Activated naive CD8-positive, alpha-beta T cell treated with anti-CD3 and anti-CD28 coated beads, Interleukin-2, amount 10 ng/mL, durations not matched to agents 7 days and 5 days (primary cell): ENCODE data around the gene RHBDD2. TPM values are rescaled to one million over a fixed set of nuclear protein-coding genes. Genes with fewer than 3 reads are reported as not detected.
"Not testable (repeated sequence)": the region's sequence is repeated elsewhere in the genome, so short reads cannot be mapped to it uniquely, and the experiment has no call there.

Experiments
- ATAC-seq: fragments of 150-1000 bp; cut with Tn5 transposase; one replicate; pipeline ENCODE4 v1.10.0; 2021; ENCODE audit warnings: low read depth, moderate library complexity
- POLR2A ChIA-PET: fragments of 350-600 bp; sonication (Branson Sonifier 250); formaldehyde crosslinking; loops from one replicate; lab custom pipeline; 2021; ENCODE audit warnings: antibody characterized with exemption; lab: Charles Lee
- DNase-seq: peaks from one replicate; pipeline ENCODE4 v3.0.0; 2021
- H3K27ac Mint-ChIP-seq: one replicate; pipeline ENCODE4 v1.8.0; 2022; ENCODE audit warnings: mild to moderate bottlenecking, mixed read lengths
- H3K27me3 Mint-ChIP-seq: one replicate; pipeline ENCODE4 v1.8.0; 2022; ENCODE audit warnings: mild to moderate bottlenecking, moderate library complexity, mixed read lengths
- H3K36me3 Mint-ChIP-seq: one replicate; pipeline ENCODE4 v1.8.0; 2021; ENCODE audit warnings: mild to moderate bottlenecking, mixed read lengths
- H3K4me1 Mint-ChIP-seq: one replicate; pipeline ENCODE4 v1.8.0; 2021; ENCODE audit warnings: mixed read lengths
- H3K4me3 Mint-ChIP-seq: one replicate; pipeline ENCODE4 v1.8.0; 2022; ENCODE audit warnings: mild to moderate bottlenecking, moderate library complexity, mixed read lengths
- H3K9me3 Mint-ChIP-seq: one replicate; pipeline ENCODE4 v1.8.0; 2021; ENCODE audit warnings: mixed read lengths
- total RNA-seq, 2 experiments: library from RNA; stranded (reverse); gene quantifications; one replicate each; pipeline ENCODE4 v1.2.3, GENCODE V29; 2021

Gene RHBDD2
- total RNA-seq, 2 experiments from 2014 or later, result 32.2 to 33.1 TPM

DNA sequence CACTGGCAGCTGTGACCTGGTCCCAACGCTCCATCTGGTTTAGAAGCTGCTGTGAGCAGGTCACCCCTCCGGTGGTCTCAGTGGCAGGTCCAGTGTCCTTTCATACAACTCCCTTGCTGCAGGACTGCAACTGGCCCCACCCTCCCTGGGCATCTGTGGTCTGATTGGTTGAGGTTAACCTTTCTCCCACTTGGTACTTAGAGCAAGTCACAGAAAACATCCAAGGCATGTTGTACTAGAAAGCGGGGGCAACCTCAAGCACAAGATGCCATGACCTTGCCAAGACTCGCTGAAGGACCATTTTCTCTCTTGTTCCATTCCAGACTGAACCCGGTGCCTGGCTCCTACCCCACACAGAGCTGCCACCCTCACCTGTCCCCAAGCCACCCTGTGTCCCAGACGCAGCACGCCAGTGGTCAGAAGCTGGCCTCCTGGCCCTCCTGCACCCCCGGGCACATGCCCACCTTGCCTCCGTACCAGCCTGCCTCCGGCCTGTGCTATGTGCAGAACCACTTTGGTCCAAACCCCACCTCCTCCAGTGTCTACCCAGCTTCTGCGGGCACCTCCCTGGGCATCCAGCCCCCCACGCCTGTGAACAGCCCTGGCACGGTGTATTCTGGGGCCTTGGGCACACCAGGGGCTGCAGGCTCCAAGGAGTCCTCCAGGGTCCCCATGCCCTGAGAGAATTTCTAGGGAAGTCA is 9.0 kb downstream of the RHBDD2 start:
- no peak for ATAC-seq
- no peak for DNase-seq
- no peaks in the 10 kb centered on the region for H3K9me3 Mint-ChIP-seq
- no peak overlapping the region for H3K4me3 Mint-ChIP-seq
- peaks cover 7% of the 10 kb centered on the region for H3K4me1 Mint-ChIP-seq
- H3K27ac Mint-ChIP-seq, result no peak overlapping the region
- POLR2A ChIA-PET, result no interaction called here
- H3K27me3 Mint-ChIP-seq, result no peaks in the 10 kb centered on the region
- H3K36me3 Mint-ChIP-seq, result peaks cover 9% of the 10 kb centered on the region

DNA sequence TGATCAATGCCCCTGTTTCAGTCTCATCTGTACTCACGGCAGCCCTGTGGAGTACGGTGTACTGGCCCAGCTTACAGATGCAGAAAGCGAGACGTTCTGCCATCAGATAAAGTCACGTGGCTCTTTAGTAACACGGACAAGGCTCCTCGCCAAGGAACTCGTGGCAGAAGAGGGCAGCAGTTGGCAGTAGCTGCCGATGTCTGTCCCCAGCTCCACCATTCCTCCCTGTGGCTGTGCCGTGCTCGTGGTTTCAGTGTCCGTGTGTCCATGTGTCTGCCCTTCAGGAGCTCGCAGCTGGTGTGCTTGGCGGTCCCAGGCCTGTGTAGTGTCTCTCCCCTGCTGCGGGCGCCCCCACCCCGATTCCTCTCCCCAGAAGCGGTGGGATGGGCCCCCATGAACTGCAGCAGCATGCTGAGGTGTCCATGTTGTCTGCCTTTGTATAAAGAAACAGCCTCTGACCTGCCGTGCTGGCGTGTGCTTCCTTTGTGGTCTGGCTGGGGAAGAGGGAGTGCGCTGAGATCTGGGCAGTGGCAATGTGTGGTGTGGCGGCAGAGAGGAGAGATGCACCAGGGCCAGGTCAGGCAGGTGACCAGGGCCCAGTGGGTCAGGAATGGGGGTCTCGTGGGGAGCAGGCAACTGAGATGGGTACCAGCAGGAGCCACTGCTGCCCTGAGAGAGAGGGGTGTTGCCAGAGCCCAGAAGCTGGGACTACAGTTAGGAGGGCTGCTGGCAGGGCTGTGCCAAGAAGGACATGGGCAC is 9.8 kb downstream of the RHBDD2 start:
- Mint-ChIP-seq H3K4me3 (no peak overlapping the region), H3K4me1 (peaks cover 4% of the 10 kb centered on the region), H3K36me3 (peaks cover 6% of the 10 kb centered on the region), H3K27me3 (no peaks in the 10 kb centered on the region), H3K9me3 (no peaks in the 10 kb centered on the region), H3K27ac (peak overlapping the region; percentile 26)
- POLR2A ChIA-PET, result no interaction called here
- DNase-seq (no peak), ATAC-seq (no peak)

DNA sequence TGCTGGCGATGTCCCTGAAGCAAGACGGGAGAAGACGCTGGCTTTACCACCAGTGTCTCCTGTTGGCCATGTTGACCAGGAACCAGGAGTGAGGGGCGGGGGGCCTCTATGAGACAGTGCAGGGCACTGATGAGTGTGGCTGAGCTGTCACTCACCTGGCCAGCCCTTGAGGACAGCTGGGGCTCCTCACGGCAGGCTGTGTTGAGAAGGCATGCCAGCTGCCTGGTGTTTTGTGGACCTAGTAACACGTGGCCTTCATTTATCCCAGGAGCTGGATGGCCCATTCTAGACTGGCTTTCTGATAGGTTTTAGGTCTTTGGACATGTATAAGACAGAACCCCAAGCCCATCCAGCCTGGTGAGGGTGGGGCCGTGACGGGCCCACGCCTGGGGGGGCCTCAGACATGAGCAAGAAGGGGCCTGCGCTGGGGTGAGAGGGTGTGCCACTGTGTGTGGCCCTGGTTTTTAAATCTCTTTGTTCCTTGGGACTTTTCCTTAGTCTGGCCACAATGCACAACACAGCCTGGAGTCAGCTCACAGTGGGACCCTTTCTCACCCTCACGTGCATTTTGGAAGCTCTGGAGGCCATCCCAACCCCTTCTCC is 10.5 kb downstream of the RHBDD2 start:
- DNase-seq, result no peak
- H3K4me1 Mint-ChIP-seq, result peaks cover 4% of the 10 kb centered on the region
- no peak for ATAC-seq
- H3K36me3 Mint-ChIP-seq, result peaks cover 5% of the 10 kb centered on the region
- no peaks in the 10 kb centered on the region for H3K27me3 Mint-ChIP-seq
- peak overlapping the region; percentile 26 for H3K27ac Mint-ChIP-seq
- no peak overlapping the region for H3K4me3 Mint-ChIP-seq
- POLR2A ChIA-PET, result no interaction called here
- no peaks in the 10 kb centered on the region for H3K9me3 Mint-ChIP-seq

DNA sequence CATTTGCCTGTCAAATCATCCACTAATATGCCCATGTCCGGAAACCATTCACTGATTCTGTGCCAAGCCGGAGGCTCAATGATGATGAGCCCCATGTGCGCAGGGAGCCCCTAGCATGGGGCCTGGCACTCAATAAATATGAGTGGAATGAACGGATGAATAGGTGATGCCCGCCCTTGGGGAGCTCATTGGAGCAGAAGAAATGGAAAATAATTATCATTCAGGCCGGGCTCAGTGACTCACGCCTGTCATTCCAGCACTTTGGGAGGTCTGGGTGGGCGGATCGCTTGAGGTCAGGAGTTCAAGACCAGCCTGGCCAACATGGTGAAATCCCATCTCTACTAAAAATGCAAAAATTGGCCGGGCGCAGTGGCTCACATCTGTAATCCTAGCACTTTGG is 11.0 kb downstream of the RHBDD2 start:
- DNase-seq, result no peak
- Mint-ChIP-seq H3K27ac (no peak overlapping the region), H3K36me3 (peaks cover 4% of the 10 kb centered on the region), H3K9me3 (no peaks in the 10 kb centered on the region), H3K27me3 (no peaks in the 10 kb centered on the region), H3K4me1 (peaks cover 4% of the 10 kb centered on the region), H3K4me3 (no peak overlapping the region)
- POLR2A ChIA-PET, result no interaction called here
- no peak for ATAC-seq

DNA sequence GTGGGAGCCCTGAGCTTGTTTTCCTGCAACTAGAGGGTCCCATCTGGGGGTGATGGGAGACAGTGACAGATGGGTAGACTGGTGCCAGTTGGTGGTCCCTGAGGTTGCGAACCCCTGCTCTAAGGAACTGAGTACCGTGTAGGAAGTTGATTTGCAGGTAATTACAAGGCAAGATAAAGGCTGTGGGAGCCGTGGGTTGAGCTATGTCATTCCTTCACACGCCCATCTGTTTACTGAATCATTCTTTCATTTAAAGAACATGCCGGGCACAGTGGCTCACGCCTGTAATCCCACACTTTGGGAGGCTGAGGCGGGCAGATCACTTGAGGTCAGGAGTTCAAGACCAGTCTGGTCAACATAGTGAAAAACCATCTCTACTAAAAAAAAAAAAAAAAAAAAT is 12.4 kb downstream of the RHBDD2 start:
- H3K4me3 Mint-ChIP-seq, H3K9me3 Mint-ChIP-seq, DNase-seq, ATAC-seq, H3K36me3 Mint-ChIP-seq, H3K27me3 Mint-ChIP-seq, POLR2A ChIA-PET, H3K27ac Mint-ChIP-seq, H3K4me1 Mint-ChIP-seq: not testable (repeated sequence)

DNA sequence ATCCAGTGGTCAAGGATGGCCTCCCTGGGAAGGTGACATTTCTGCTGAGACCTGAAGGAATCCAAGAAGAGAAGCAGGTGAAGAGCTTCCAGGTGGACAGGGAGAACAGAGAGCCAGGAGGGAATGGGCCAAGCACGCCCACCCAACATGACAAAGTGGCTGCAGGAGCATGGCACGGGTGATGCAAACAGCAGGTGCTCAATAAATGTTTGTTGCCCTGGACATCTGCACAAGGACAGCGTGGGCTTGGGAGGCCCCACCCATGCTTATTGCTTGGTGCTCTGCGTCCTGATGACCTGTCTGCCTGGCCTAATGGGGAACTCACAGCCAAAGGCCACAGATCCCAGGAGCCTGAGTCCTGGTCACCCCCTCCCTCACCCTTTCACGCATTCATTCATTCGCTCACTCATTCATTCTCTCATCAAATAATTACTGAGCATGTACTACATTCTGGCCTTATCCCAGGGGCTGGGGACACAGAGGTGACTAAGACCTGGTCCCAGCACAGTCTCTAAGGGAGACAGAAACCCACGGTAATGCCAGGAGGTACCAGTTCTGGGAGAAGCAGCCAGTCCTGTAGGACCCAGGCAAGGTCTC is 13.1 kb downstream of the RHBDD2 start:
- Mint-ChIP-seq H3K4me3 (no peak overlapping the region), H3K36me3 (peaks cover 2% of the 10 kb centered on the region), H3K27ac (no peak overlapping the region), H3K4me1 (peaks cover 4% of the 10 kb centered on the region), H3K27me3 (no peaks in the 10 kb centered on the region), H3K9me3 (no peaks in the 10 kb centered on the region)
- no peak for ATAC-seq
- POLR2A ChIA-PET, result no interaction called here
- DNase-seq, result no peak

DNA sequence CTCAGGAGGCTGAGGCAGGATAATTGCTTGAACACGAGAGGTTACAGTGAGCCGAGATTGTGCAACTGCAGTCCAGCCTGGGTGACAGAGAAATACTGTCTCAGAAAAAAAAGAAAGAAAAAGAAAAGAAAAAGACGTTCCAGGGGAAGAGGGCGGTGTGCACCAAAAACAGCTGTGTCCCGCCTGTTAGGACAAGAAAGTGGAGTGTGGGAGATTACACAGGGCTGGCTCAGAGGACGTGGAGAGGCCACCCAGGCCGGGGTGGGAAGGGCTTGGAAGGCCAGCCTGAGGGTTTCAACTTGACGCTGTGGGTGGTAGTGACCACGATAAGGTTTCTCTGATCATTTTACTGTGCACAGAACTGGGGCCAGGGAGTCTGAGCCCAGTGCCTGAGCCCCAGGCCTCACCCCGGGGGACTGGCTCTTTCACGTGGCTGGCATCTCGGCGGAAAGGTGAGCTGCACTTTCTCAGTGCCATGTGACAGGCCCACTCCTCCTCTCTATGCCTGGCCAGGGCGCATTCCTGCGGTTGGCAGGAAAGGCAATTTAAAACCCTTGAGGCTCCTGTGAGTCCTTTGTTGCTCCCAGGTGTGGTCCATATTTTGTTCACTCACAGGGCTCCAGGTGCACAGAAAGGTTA is 13.9 kb downstream of the RHBDD2 start:
- Mint-ChIP-seq H3K36me3 (no peaks in the 10 kb centered on the region), H3K4me1 (peaks cover 4% of the 10 kb centered on the region), H3K27ac (no peak overlapping the region), H3K27me3 (no peaks in the 10 kb centered on the region), H3K4me3 (no peak overlapping the region), H3K9me3 (no peaks in the 10 kb centered on the region)
- DNase-seq (no peak), ATAC-seq (no peak)
- POLR2A ChIA-PET, result no interaction called here

DNA sequence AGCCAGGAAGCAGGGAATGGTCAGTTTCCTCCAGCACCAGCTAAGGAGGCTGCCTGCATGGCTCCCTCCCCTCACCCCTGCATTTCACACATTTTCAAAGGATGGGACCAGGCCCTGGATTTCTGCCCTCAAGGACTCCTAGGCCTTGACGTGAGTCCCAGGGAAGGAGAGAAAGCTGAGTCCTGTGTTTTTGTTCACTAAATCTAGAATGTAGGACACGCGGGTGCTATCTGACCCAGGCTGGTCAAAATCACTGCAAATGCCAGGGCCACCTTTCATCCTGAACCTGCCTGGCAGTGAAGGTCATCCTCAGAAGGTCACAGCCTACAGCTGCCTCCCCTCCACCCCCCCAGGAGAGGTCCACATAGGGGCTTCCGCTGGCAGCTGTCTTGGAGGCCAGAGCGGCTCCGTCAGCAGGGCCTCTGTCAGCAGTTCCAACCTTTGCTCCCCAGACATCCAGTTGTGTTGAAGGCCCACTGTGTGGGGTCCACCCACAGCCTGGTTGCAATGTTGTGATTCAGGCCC is 18.0 kb downstream of the RHBDD2 start:
- H3K4me1 Mint-ChIP-seq, result peaks cover 2% of the 10 kb centered on the region
- no peaks in the 10 kb centered on the region for H3K36me3 Mint-ChIP-seq
- no peak overlapping the region for H3K4me3 Mint-ChIP-seq
- POLR2A ChIA-PET, result interaction anchor here (0.6 kb wide), 1 partner anchor 157 kb away, joined by 3 read pairs; no protein-coding TSS in a partner anchor
- ATAC-seq (no peak), DNase-seq (no peak)
- no peak overlapping the region for H3K27ac Mint-ChIP-seq
- no peaks in the 10 kb centered on the region for H3K27me3 Mint-ChIP-seq
- H3K9me3 Mint-ChIP-seq, result no peaks in the 10 kb centered on the region

DNA sequence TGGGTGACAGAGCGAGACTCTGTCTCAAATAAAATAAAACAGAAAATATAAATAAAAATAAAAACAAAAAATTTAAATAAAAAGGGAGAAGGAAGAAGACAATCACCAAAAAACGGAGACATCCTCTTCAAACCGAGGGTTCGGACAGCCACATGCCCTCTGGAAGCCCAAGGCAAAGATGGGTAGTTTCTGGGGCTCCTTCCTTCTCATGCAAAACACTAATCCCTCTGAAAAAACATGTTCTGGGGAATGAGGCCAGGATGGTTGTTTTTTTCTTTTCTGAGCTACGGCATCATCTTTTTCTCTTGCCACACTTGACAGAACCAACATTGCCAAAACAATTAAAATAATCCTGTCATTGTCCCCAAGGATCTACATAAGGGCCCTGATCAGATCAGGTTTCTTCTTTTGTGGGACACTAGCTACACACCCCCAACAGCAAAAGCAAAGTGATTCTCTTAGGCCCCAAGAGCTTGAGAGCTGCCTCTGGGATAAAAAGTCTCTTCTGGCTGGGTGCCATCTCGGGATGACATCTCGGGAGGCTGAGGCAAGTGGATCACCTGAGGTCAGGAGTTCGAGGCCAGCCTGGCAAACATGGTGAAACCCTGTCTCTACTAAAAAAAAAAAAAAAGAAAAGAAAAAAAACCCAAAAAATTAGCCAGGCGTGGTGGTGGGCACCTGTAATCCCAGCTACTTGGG is 21.9 kb downstream of the RHBDD2 start:
- Mint-ChIP-seq H3K9me3 (no peaks in the 10 kb centered on the region), H3K27ac (no peak overlapping the region), H3K36me3 (no peaks in the 10 kb centered on the region), H3K4me3 (no peak overlapping the region), H3K4me1 (no peaks in the 10 kb centered on the region), H3K27me3 (no peaks in the 10 kb centered on the region)
- ATAC-seq (no peak), DNase-seq (no peak)
- POLR2A ChIA-PET, result no interaction called here

DNA sequence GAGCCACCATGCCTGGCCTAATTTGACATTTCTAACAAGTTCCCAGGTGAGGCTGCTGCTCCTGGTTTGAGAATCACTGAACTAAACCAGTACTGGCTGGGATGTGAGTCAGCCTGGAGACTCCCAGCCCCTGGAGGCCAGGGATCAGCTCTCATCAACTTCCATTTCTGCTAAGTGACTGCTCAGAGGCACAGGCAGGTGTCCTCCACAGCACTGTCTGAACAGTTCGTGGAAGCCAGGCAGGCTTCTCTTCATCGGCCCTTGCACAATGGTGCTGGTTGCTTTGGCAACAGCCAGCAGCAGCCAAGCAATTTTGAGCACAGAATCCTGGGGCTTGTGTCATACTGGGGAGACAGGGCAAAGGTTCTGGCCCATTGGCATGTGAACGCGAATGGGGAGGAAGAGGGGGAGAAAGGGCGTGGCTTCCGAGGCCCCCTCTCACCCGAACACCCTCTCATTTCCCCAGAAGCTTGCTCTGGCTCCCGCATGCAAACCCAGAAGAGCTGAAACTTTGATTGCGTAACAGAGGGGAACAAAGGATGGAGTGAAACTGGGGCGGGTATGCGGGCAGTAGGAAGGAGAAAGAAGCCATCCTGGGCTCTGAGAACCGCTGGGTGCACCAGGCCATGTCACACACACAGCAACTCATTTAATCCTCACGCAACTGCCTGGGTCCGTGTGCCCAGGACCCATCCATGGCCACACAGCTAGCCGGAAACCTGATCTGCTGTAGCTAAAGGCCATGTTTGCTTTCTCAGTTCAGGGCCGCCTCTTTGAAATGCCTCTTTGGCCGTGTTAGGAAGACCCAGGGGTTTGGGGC is 27.2 kb downstream of the RHBDD2 start:
- H3K4me3 Mint-ChIP-seq, result no peak overlapping the region
- no peaks in the 10 kb centered on the region for H3K9me3 Mint-ChIP-seq
- ATAC-seq, result peak; percentile 39
- DNase-seq, result no peak
- peaks cover 5% of the 10 kb centered on the region for H3K27me3 Mint-ChIP-seq
- no peak overlapping the region for H3K27ac Mint-ChIP-seq
- POLR2A ChIA-PET, result interaction anchor here (0.6 to 1.3 kb wide), 2 partner anchors 10 to 140 kb away, joined by 4 read pairs; no protein-coding TSS in a partner anchor
- H3K4me1 Mint-ChIP-seq, result no peaks in the 10 kb centered on the region
- no peaks in the 10 kb centered on the region for H3K36me3 Mint-ChIP-seq

DNA sequence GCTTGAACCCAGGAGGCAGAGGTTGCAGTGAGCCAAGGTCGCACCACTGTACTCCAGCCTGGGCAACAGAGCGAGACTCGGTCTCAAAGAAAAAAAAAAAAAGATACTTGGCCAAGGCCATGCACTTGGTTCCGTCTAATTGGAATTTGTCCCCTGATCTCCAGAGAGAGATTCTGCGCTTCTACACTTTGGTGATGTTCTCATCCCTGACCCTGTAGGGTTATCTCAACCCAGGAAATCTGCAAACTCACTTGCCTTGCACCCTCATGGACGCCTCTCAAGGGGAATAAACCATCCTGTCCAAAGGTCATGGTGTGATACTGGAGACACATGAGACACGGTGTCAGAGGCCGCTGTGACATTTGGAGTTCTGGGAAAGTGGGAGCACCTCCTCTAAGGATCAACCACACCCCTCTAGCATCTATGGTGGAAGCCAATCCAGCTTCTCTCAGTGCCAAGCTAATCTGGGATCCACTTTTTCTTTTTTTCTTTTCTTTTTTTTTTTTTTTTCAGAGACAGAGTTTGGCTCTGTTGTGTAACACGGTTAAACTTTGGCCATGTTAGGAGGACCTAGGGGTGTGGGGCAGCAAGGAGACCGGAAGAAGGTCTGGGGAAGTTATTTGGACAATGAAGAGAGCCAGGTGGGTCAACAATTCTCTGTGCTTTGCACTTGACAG is 28.3 kb downstream of the RHBDD2 start:
- H3K27me3 Mint-ChIP-seq, result peaks cover 6% of the 10 kb centered on the region
- no peaks in the 10 kb centered on the region for H3K9me3 Mint-ChIP-seq
- no peaks in the 10 kb centered on the region for H3K36me3 Mint-ChIP-seq
- POLR2A ChIA-PET, result interaction anchor here (1.3 kb wide), 1 partner anchor 9 kb away, joined by 4 read pairs; no protein-coding TSS in a partner anchor
- DNase-seq (no peak), ATAC-seq (no peak)
- H3K4me3 Mint-ChIP-seq, result no peak overlapping the region
- no peak overlapping the region for H3K27ac Mint-ChIP-seq
- H3K4me1 Mint-ChIP-seq, result no peaks in the 10 kb centered on the region
